Measurements from ENCODE around the gene ZNF337.

ZNF337 gene

DNA sequence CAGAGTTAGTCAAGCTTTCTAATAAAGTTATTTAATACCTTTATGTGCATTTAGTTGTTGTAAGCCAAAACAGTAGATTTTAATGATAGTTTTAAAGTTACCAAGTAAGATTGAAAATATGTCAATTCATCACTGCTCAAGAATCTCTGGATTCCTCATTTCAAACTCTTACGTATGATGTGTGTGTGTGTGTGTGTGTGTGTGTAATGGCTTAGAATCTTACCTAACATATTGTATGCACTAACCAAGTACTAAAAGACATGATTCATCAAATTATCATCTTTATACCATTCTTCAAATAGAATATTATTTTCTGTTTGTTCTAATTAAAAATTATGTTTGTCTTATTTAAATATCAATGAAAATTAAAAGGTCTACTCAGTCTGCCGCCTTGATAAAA lies 41.5 kb upstream of the ZNF337 start:
- Histone ChIP-seq H3K4me3 (replicated peaks; ENCODE audit: insufficient read depth, low read length) (no peak overlapping the region), H3K27ac (replicated peaks) (no peak overlapping the region), H3K27me3 (ENCODE audit: insufficient read depth, poor library complexity, severe bottlenecking) (no peaks in the 10 kb centered on the region)
- TF ChIP-seq POLR2AphosphoS5 (IDR thresholded peaks at IDR 0.05; ENCODE audit: low read depth) = no peak
- no peak for TF ChIP-seq GABPA (IDR thresholded peaks at IDR 0.05; ENCODE audit: low read depth)
- TF ChIP-seq SPI1 (IDR thresholded peaks at IDR 0.05; ENCODE audit: borderline replicate concordance, low read depth) = no peak
- TF ChIP-seq, protein P1, sequence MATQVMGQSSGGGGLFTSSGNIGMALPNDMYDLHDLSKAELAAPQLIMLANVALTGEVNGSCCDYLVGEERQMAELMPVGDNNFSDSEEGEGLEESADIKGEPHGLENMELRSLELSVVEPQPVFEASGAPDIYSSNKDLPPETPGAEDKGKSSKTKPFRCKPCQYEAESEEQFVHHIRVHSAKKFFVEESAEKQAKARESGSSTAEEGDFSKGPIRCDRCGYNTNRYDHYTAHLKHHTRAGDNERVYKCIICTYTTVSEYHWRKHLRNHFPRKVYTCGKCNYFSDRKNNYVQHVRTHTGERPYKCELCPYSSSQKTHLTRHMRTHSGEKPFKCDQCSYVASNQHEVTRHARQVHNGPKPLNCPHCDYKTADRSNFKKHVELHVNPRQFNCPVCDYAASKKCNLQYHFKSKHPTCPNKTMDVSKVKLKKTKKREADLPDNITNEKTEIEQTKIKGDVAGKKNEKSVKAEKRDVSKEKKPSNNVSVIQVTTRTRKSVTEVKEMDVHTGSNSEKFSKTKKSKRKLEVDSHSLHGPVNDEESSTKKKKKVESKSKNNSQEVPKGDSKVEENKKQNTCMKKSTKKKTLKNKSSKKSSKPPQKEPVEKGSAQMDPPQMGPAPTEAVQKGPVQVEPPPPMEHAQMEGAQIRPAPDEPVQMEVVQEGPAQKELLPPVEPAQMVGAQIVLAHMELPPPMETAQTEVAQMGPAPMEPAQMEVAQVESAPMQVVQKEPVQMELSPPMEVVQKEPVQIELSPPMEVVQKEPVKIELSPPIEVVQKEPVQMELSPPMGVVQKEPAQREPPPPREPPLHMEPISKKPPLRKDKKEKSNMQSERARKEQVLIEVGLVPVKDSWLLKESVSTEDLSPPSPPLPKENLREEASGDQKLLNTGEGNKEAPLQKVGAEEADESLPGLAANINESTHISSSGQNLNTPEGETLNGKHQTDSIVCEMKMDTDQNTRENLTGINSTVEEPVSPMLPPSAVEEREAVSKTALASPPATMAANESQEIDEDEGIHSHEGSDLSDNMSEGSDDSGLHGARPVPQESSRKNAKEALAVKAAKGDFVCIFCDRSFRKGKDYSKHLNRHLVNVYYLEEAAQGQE (IDR thresholded peaks at IDR 0.05; ENCODE audit: insufficient replicate concordance, low read depth) = no peak
- TF ChIP-seq, protein P2, sequence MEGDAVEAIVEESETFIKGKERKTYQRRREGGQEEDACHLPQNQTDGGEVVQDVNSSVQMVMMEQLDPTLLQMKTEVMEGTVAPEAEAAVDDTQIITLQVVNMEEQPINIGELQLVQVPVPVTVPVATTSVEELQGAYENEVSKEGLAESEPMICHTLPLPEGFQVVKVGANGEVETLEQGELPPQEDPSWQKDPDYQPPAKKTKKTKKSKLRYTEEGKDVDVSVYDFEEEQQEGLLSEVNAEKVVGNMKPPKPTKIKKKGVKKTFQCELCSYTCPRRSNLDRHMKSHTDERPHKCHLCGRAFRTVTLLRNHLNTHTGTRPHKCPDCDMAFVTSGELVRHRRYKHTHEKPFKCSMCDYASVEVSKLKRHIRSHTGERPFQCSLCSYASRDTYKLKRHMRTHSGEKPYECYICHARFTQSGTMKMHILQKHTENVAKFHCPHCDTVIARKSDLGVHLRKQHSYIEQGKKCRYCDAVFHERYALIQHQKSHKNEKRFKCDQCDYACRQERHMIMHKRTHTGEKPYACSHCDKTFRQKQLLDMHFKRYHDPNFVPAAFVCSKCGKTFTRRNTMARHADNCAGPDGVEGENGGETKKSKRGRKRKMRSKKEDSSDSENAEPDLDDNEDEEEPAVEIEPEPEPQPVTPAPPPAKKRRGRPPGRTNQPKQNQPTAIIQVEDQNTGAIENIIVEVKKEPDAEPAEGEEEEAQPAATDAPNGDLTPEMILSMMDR (IDR thresholded peaks at IDR 0.05; ENCODE audit: insufficient read depth, low read length) = no peak
- no peak for DNase-seq (ENCODE audit: low read depth in 1 of 2, low spot score in 1 of 2)

DNA sequence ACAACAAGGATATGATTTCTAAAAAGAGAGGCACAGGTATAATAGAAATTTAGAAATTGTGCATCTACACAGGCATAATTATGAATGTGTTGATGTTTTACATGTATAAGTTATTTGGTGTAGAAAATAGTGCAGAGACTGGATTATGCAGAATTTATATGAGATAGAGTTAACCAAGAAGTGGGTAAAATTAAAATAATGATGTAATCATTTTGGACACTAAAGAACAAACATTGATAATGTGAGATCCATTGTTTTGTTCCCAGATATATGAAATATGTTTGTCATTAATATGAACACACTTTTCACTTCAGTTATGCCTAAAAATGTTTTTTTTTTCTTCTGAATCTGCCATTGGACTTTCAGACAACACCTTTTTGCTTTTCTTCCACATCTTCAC lies 37.2 kb upstream of the ZNF337 start:
- TF ChIP-seq, protein P1 (IDR thresholded peaks at IDR 0.05; ENCODE audit: insufficient replicate concordance, low read depth) = no peak
- TF ChIP-seq GABPA (IDR thresholded peaks at IDR 0.05; ENCODE audit: low read depth) (no peak), POLR2AphosphoS5 (IDR thresholded peaks at IDR 0.05; ENCODE audit: low read depth) (no peak), SPI1 (IDR thresholded peaks at IDR 0.05; ENCODE audit: borderline replicate concordance, low read depth) (no peak)
- Histone ChIP-seq H3K27me3 (ENCODE audit: insufficient read depth, poor library complexity, severe bottlenecking) (no peaks in the 10 kb centered on the region), H3K27ac (replicated peaks) (no peak overlapping the region), H3K4me3 (replicated peaks; ENCODE audit: insufficient read depth, low read length) (no peak overlapping the region)
- no peak for DNase-seq (ENCODE audit: low read depth in 1 of 2, low spot score in 1 of 2)

DNA sequence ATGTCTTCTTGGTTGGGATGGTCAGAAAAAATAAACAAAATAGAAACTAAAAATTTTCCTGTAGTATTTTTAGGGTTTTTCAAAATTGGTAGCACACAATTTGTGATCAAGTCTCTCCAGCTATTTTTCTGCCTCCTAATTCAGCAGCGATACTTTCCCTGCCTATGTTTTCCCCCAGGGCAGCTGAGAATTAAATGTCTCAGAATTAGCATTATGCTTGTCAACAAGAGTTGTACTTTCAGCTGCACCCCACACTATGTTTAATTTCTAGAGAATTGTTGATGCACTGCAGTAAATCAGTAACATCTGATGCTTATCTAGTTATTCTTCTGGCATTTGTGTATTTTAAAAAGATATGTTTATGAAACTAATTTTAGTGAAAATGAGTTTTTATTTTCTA lies 34.2 kb upstream of the ZNF337 start:
- no peak for DNase-seq (ENCODE audit: low read depth in 1 of 2, low spot score in 1 of 2)
- Histone ChIP-seq H3K27me3 (ENCODE audit: insufficient read depth, poor library complexity, severe bottlenecking) (no peaks in the 10 kb centered on the region), H3K4me3 (replicated peaks; ENCODE audit: insufficient read depth, low read length) (no peak overlapping the region), H3K27ac (replicated peaks) (no peak overlapping the region)
- TF ChIP-seq, protein P1 (IDR thresholded peaks at IDR 0.05; ENCODE audit: insufficient replicate concordance, low read depth) = no peak
- TF ChIP-seq, protein P2 (IDR thresholded peaks at IDR 0.05; ENCODE audit: insufficient read depth, low read length) = no peak
- TF ChIP-seq SPI1 (IDR thresholded peaks at IDR 0.05; ENCODE audit: borderline replicate concordance, low read depth) = no peak
- no peak for TF ChIP-seq GABPA (IDR thresholded peaks at IDR 0.05; ENCODE audit: low read depth)
- TF ChIP-seq POLR2AphosphoS5 (IDR thresholded peaks at IDR 0.05; ENCODE audit: low read depth) = no peak
